ENCODE measurements around the gene SEPTIN10.

SEPTIN10 gene

GRCh38 chr2:109655287-109655686 is 41.5 kb upstream of the SEPTIN10 start:
- no peaks in the 10 kb centered on the region for H3K9me3 ChIP-seq (ENCODE audit: control insufficient read depth, insufficient read depth, low read depth, low read length)
- CTCF ChIA-PET = interaction anchor here (0.7 kb wide), 1 partner anchor 53 kb away, joined by 3 read pairs; no protein-coding TSS in a partner anchor
- no peaks in the 10 kb centered on the region for H3K4me1 ChIP-seq (ENCODE audit: control insufficient read depth, insufficient read depth, low read length)
- POLR2A ChIA-PET = no interaction called here
- no peak overlapping the region for H3K27ac ChIP-seq (ENCODE audit: extremely low read depth, low read depth, low read length)
- no peaks in the 10 kb centered on the region for H3K36me3 ChIP-seq (ENCODE audit: control insufficient read depth in 2 of 2, insufficient read depth in 1 of 2, low read length in 2 of 2)
- TF ChIP-seq BCL6B (tag by site-specific recombination; IDR thresholded peaks at IDR 0.05) (no peak), SALL2 (tag by site-specific recombination; IDR thresholded peaks at IDR 0.05; ENCODE audit: borderline replicate concordance) (no peak), ZNF18 (tag by site-specific recombination; IDR thresholded peaks at IDR 0.05) (no peak), HOXD13 (CRISPR knock-in tag; IDR thresholded peaks at IDR 0.05; ENCODE audit: borderline replicate concordance) (no peak), PRDM10 (tag by site-specific recombination; IDR thresholded peaks at IDR 0.05) (no peak), KLF17 (tag by site-specific recombination; IDR thresholded peaks at IDR 0.05) (no peak), ZNF366 (tag by site-specific recombination; conservative IDR thresholded peaks at IDR 0.05) (no peak)
- no peak overlapping the region for H3K4me3 ChIP-seq (ENCODE audit: low read depth, low read length)

GRCh38 chr2:109654326-109655050 is 40.7 kb upstream of the SEPTIN10 start:
- CTCF ChIA-PET = no interaction called here
- Histone ChIP-seq H3K4me1 (ENCODE audit: control insufficient read depth, insufficient read depth, low read length) (no peaks in the 10 kb centered on the region), H3K9me3 (ENCODE audit: control insufficient read depth, insufficient read depth, low read depth, low read length) (no peaks in the 10 kb centered on the region), H3K27ac (ENCODE audit: extremely low read depth, low read depth, low read length) (no peak overlapping the region), H3K4me3 (ENCODE audit: low read depth, low read length) (no peak overlapping the region), H3K36me3 (ENCODE audit: control insufficient read depth in 2 of 2, insufficient read depth in 1 of 2, low read length in 2 of 2) (no peaks in the 10 kb centered on the region)
- POLR2A ChIA-PET = no interaction called here
- TF ChIP-seq ZNF548 (tag by site-specific recombination; IDR thresholded peaks at IDR 0.05) (no peak), SCRT2 (tag by site-specific recombination; IDR thresholded peaks at IDR 0.05) (no peak), ZNF426 (tag by site-specific recombination; IDR thresholded peaks at IDR 0.05) (no peak), MYNN (tag by site-specific recombination; IDR thresholded peaks at IDR 0.05; ENCODE audit: borderline replicate concordance) (no peak), BCL11A (tag by site-specific recombination; IDR thresholded peaks at IDR 0.05; ENCODE audit: low read depth) (no peak), ZSCAN18 (tag by site-specific recombination; IDR thresholded peaks at IDR 0.05) (no peak), ZBTB8A (tag by site-specific recombination; IDR thresholded peaks at IDR 0.05) (no peak), ZNF596 (tag by site-specific recombination; IDR thresholded peaks at IDR 0.05) (no peak), ZNF132 (tag by site-specific recombination; IDR thresholded peaks at IDR 0.05; ENCODE audit: borderline replicate concordance) (no peak), REPIN1 (tag by site-specific recombination; IDR thresholded peaks at IDR 0.05; ENCODE audit: low read depth) (no peak), ZBTB7A (tag by site-specific recombination; IDR thresholded peaks at IDR 0.05; ENCODE audit: low read depth) (no peak), ZNF266 (tag by site-specific recombination; IDR thresholded peaks at IDR 0.05; ENCODE audit: low read depth) (no peak), MZF1 (tag by site-specific recombination; IDR thresholded peaks at IDR 0.05; ENCODE audit: borderline replicate concordance) (no peak), EGR2 (tag by site-specific recombination; IDR thresholded peaks at IDR 0.05; ENCODE audit: low read depth) (no peak), ZBTB26 (tag by site-specific recombination; optimal IDR thresholded peaks at IDR 0.05) (no peak), ZNF157 (tag by site-specific recombination; IDR thresholded peaks at IDR 0.05) (no peak)
